SJSA1 (cell line): Measurements from ENCODE around the gene KMT5B. TPM values are rescaled to one million over a fixed set of nuclear protein-coding genes. Genes with fewer than 3 reads are reported as not detected.

ENCODE experiments used
- DNase-seq, 2 experiments: peaks; one replicate each; pipeline ENCODE4 v3.0.0-alpha.2; 2015 to 2020; ENCODE audit warnings: low spot score in 2 of 2, low read depth in 1 of 2
- H3K27ac ChIP-seq: fragments of 250-450 bp; sonication (Bioruptor Pico); 2 replicates; pipeline ENCODE4 v1.5.1; 2020; ENCODE audit warnings: mild to moderate bottlenecking, moderate library complexity
- H3K27me3 ChIP-seq: fragments of 250-450 bp; sonication (Bioruptor Pico); replicated peaks from 2 replicates; pipeline ENCODE4 v1.5.1; 2020; ENCODE audit warnings: mild to moderate bottlenecking, moderate library complexity
- H3K36me3 ChIP-seq: fragments of 250-450 bp; sonication (Bioruptor Pico); 2 replicates; pipeline ENCODE4 v1.5.1; 2020; ENCODE audit warnings: mild to moderate bottlenecking
- H3K4me1 ChIP-seq: fragments of 250-450 bp; sonication (Bioruptor Pico); replicated peaks from 2 replicates; pipeline ENCODE4 v1.6.1; 2021; ENCODE audit warnings: mild to moderate bottlenecking
- H3K4me3 ChIP-seq: fragments of 250-450 bp; sonication (Bioruptor Pico); 2 replicates; pipeline ENCODE4 v1.5.1; 2020; ENCODE audit warnings: mild to moderate bottlenecking
- H3K9me3 ChIP-seq: fragments of 250-450 bp; sonication (Bioruptor Pico); replicated peaks from 2 replicates; pipeline ENCODE4 v1.5.1; 2020; ENCODE audit warnings: mild to moderate bottlenecking
- total RNA-seq: library from RNA; depleted of rRNA; stranded (reverse); fragments of >200 nt; shearing (Covaris generic); gene quantifications from 2 replicates; pipeline ENCODE4 v1.2.3, GENCODE V29; 2014

Gene KMT5B
- total RNA-seq, 1 experiment from 2014 or later, result 58.8 TPM

- Histone ChIP-seq H3K27me3 (no peaks in the 10 kb centered on the region), H3K9me3 (no peaks in the 10 kb centered on the region), H3K27ac (no peak overlapping the region), H3K36me3 (peaks cover 30% of the 10 kb centered on the region), H3K4me3 (no peak overlapping the region), H3K4me1 (no peaks in the 10 kb centered on the region)
- DNase-seq, result no peak
Observed at GRCh38 chr11:68159161-68159560, 53.9 kb downstream of the KMT5B start.

- Histone ChIP-seq H3K27ac (no peak overlapping the region), H3K4me3 (no peak overlapping the region), H3K27me3 (no peaks in the 10 kb centered on the region), H3K36me3 (peaks cover 25% of the 10 kb centered on the region), H3K4me1 (no peaks in the 10 kb centered on the region), H3K9me3 (no peaks in the 10 kb centered on the region)
- DNase-seq, result no peak
Observed at GRCh38 chr11:68158580-68158979, 54.5 kb downstream of the KMT5B start.

- Histone ChIP-seq H3K4me3 (no peak overlapping the region), H3K27ac (no peak overlapping the region), H3K4me1 (no peaks in the 10 kb centered on the region), H3K27me3 (no peaks in the 10 kb centered on the region), H3K9me3 (no peaks in the 10 kb centered on the region), H3K36me3 (peaks cover 12% of the 10 kb centered on the region; the same call in 1 of the 2 replicates)
- no peak for DNase-seq
Observed at GRCh38 chr11:68153742-68154141, 59.4 kb downstream of the KMT5B start.

- no peak overlapping the region for H3K4me3 ChIP-seq
- no peaks in the 10 kb centered on the region for H3K27me3 ChIP-seq
- no peaks in the 10 kb centered on the region for H3K9me3 ChIP-seq
- no peak for DNase-seq
- H3K36me3 ChIP-seq, result no peaks in the 10 kb centered on the region
- H3K27ac ChIP-seq, result no peak overlapping the region
- H3K4me1 ChIP-seq, result peaks cover 10% of the 10 kb centered on the region
Observed at GRCh38 chr11:68150037-68150436, 63.1 kb downstream of the KMT5B start.

- H3K27ac ChIP-seq, result no peak overlapping the region
- no peaks in the 10 kb centered on the region for H3K36me3 ChIP-seq
- H3K4me3 ChIP-seq, result no peak overlapping the region
- no peaks in the 10 kb centered on the region for H3K27me3 ChIP-seq
- H3K4me1 ChIP-seq, result peaks cover 10% of the 10 kb centered on the region
- no peaks in the 10 kb centered on the region for H3K9me3 ChIP-seq
- no peak for DNase-seq
Observed at GRCh38 chr11:68149417-68149816, 63.7 kb downstream of the KMT5B start.

GRCh38 chr11:68148879-68149278 lies 64.2 kb downstream of the KMT5B start:
- Histone ChIP-seq H3K27ac (no peak overlapping the region), H3K4me1 (peaks cover 10% of the 10 kb centered on the region), H3K9me3 (no peaks in the 10 kb centered on the region), H3K27me3 (no peaks in the 10 kb centered on the region), H3K4me3 (no peak overlapping the region), H3K36me3 (no peaks in the 10 kb centered on the region)
- DNase-seq, result no peak

- Histone ChIP-seq H3K27ac (no peak overlapping the region), H3K4me3 (no peak overlapping the region), H3K9me3 (no peaks in the 10 kb centered on the region), H3K27me3 (no peaks in the 10 kb centered on the region), H3K36me3 (no peaks in the 10 kb centered on the region), H3K4me1 (peaks cover 10% of the 10 kb centered on the region)
- no peak for DNase-seq
Observed at GRCh38 chr11:68148071-68148805, 64.9 kb downstream of the KMT5B start.

- Histone ChIP-seq H3K4me1 (peaks cover 10% of the 10 kb centered on the region), H3K36me3 (no peaks in the 10 kb centered on the region), H3K4me3 (no peak overlapping the region), H3K9me3 (no peaks in the 10 kb centered on the region), H3K27ac (no peak overlapping the region), H3K27me3 (no peaks in the 10 kb centered on the region)
- DNase-seq, result peak in 1 of 2 experiments; percentile 33
Observed at GRCh38 chr11:68146704-68147474, 66.2 kb downstream of the KMT5B start.

- Histone ChIP-seq H3K4me1 (peaks cover 10% of the 10 kb centered on the region), H3K9me3 (no peaks in the 10 kb centered on the region; the same call in 1 of the 2 replicates), H3K36me3 (no peaks in the 10 kb centered on the region), H3K27ac (no peak overlapping the region), H3K4me3 (no peak overlapping the region), H3K27me3 (no peaks in the 10 kb centered on the region)
- DNase-seq, result no peak
Observed at GRCh38 chr11:68146010-68146540, 67.0 kb downstream of the KMT5B start.

GRCh38 chr11:68145120-68145866 lies 67.8 kb downstream of the KMT5B start:
- Histone ChIP-seq H3K27ac (no peak overlapping the region), H3K4me1 (peaks cover 10% of the 10 kb centered on the region), H3K36me3 (no peaks in the 10 kb centered on the region), H3K4me3 (no peak overlapping the region), H3K27me3 (no peaks in the 10 kb centered on the region), H3K9me3 (no peaks in the 10 kb centered on the region; the same call in 1 of the 2 replicates)
- no peak for DNase-seq

GRCh38 chr11:68143310-68143689 lies 69.8 kb downstream of the KMT5B start:
- H3K36me3 ChIP-seq, result no peaks in the 10 kb centered on the region
- H3K9me3 ChIP-seq, result no peaks in the 10 kb centered on the region; the same call in 1 of the 2 replicates
- no peak overlapping the region for H3K4me3 ChIP-seq
- H3K27me3 ChIP-seq, result 0 out of 2 replicates have a peak, but pooled peaks cover 2% of the 10 kb centered on the region
- no peak overlapping the region for H3K27ac ChIP-seq
- peaks cover 10% of the 10 kb centered on the region for H3K4me1 ChIP-seq
- no peak for DNase-seq

- DNase-seq, result no peak
- H3K27ac ChIP-seq, result no peak overlapping the region
- no peak overlapping the region for H3K4me3 ChIP-seq
- H3K27me3 ChIP-seq, result 0 out of 2 replicates have a peak, but pooled peaks cover 3% of the 10 kb centered on the region
- H3K36me3 ChIP-seq, result no peaks in the 10 kb centered on the region
- peaks cover 10% of the 10 kb centered on the region for H3K4me1 ChIP-seq
- no peaks in the 10 kb centered on the region; the same call in 1 of the 2 replicates for H3K9me3 ChIP-seq
Observed at GRCh38 chr11:68142441-68143309, 70.4 kb downstream of the KMT5B start.

- Histone ChIP-seq H3K9me3 (no peaks in the 10 kb centered on the region; the same call in 1 of the 2 replicates), H3K4me1 (peaks cover 8% of the 10 kb centered on the region), H3K27ac (no peak overlapping the region), H3K36me3 (no peaks in the 10 kb centered on the region), H3K27me3 (0 out of 2 replicates have a peak, but pooled peaks cover 3% of the 10 kb centered on the region), H3K4me3 (no peak overlapping the region)
- DNase-seq, result no peak
Observed at GRCh38 chr11:68142028-68142412, 71.1 kb downstream of the KMT5B start.
